HepG2 (cell line): ENCODE results near the gene TLCD1. TPM values are rescaled to one million over a fixed set of nuclear protein-coding genes. Genes with fewer than 3 reads are reported as not detected.

Experiments used
- ARID2 ChIP-seq: sonication (generic); formaldehyde crosslinking; IDR thresholded peaks from 2 replicates; pipeline ENCODE4 v1.8.1; 2022; ENCODE audit warnings: mild to moderate bottlenecking, missing genetic modification reagents, borderline replicate concordance
- CBX5 ChIP-seq: sonication (generic); formaldehyde crosslinking; IDR thresholded peaks from 2 replicates; pipeline ENCODE4 v1.4.0; 2020; ENCODE audit warnings: missing genetic modification reagents, borderline replicate concordance
- FOXA3 ChIP-seq: IDR thresholded peaks from 2 replicates; pipeline ENCODE4 v1.6.1; 2016; ENCODE audit warnings: missing genetic modification reagents, missing compliant biosample characterization
- FOXM1 ChIP-seq: sonication (generic); formaldehyde crosslinking; IDR thresholded peaks from 2 replicates; pipeline ENCODE4 v1.5.0; 2020; ENCODE audit warnings: missing genetic modification reagents
- NBN ChIP-seq: fragments of 450-650 bp; conservative IDR thresholded peaks from 2 replicates; pipeline ENCODE4 v1.6.1; 2017
- NCOA5 ChIP-seq: sonication (generic); formaldehyde crosslinking; IDR thresholded peaks from 2 replicates; pipeline ENCODE4 v1.4.0; 2020; ENCODE audit warnings: missing genetic modification reagents
- NFYB ChIP-seq: sonication (generic); formaldehyde crosslinking; IDR thresholded peaks from 2 replicates; pipeline ENCODE4 v1.4.0; 2020; ENCODE audit warnings: missing genetic modification reagents
- RAD51 ChIP-seq: fragments of 450-650 bp; IDR thresholded peaks from 2 replicates; pipeline ENCODE4 v1.6.1; 2016; ENCODE audit warnings: borderline replicate concordance
- REST ChIP-seq, 2 experiments: IDR thresholded peaks; 2 replicates each; pipeline ENCODE4 v1.6.1; 2011 to 2012; ENCODE audit warnings: low read length in 2 of 2, borderline replicate concordance in 1 of 2, low read depth in 1 of 2, mild to moderate bottlenecking in 1 of 2, moderate library complexity in 1 of 2
- SKIL ChIP-seq: sonication (generic); formaldehyde crosslinking; IDR thresholded peaks from 2 replicates; pipeline ENCODE4 v1.8.0; 2022; ENCODE audit warnings: missing genetic modification reagents, mild to moderate bottlenecking, moderate library complexity, borderline replicate concordance
- TRIM22 ChIP-seq: fragments of 450-650 bp; IDR thresholded peaks from 2 replicates; pipeline ENCODE4 v1.6.1; 2017
- XBP1 ChIP-seq: sonication (generic); formaldehyde crosslinking; IDR thresholded peaks from 2 replicates; pipeline ENCODE4 v1.5.0; 2020; ENCODE audit warnings: missing genetic modification reagents
- YY1 ChIP-seq: IDR thresholded peaks from 2 replicates; pipeline ENCODE4 v1.6.1; 2011; ENCODE audit warnings: low read length, low read depth, moderate library complexity, mild to moderate bottlenecking; ENCODE audit not compliant: insufficient read depth, insufficient replicate concordance
- ZBTB7B ChIP-seq: sonication (generic); formaldehyde crosslinking; IDR thresholded peaks from 2 replicates; pipeline ENCODE4 v1.4.0; 2020; ENCODE audit warnings: missing genetic modification reagents
- ZFP62 ChIP-seq: sonication (generic); formaldehyde crosslinking; IDR thresholded peaks from 2 replicates; pipeline ENCODE4 v1.4.0; 2020; ENCODE audit warnings: missing genetic modification reagents
- ZMYM4 ChIP-seq: sonication (generic); formaldehyde crosslinking; IDR thresholded peaks from 2 replicates; pipeline ENCODE4 v1.8.1; 2023; ENCODE audit warnings: mild to moderate bottlenecking, missing genetic modification reagents
- ZNF20 ChIP-seq: sonication (generic); formaldehyde crosslinking; IDR thresholded peaks from 2 replicates; pipeline ENCODE4 v1.4.0; 2020; ENCODE audit warnings: mild to moderate bottlenecking, moderate library complexity, missing genetic modification reagents
- ZNF282 ChIP-seq: fragments of 450-650 bp; IDR thresholded peaks from 2 replicates; pipeline ENCODE4 v1.6.1; 2018; ENCODE audit not compliant: partially characterized antibody
- ZNF33A ChIP-seq: sonication (generic); formaldehyde crosslinking; IDR thresholded peaks from 2 replicates; pipeline ENCODE4 v1.5.1; 2020; ENCODE audit warnings: missing genetic modification reagents, mild to moderate bottlenecking, moderate library complexity, borderline replicate concordance
- ZNF34 ChIP-seq: sonication (generic); formaldehyde crosslinking; IDR thresholded peaks from 2 replicates; pipeline ENCODE4 v1.4.0; 2020; ENCODE audit warnings: mild to moderate bottlenecking, missing genetic modification reagents, borderline replicate concordance
- ZNF343 ChIP-seq: sonication (generic); formaldehyde crosslinking; IDR thresholded peaks from 2 replicates; pipeline ENCODE4 v1.4.0; 2020; ENCODE audit warnings: mild to moderate bottlenecking, missing genetic modification reagents
- ZNF451 ChIP-seq: sonication (generic); formaldehyde crosslinking; IDR thresholded peaks from 2 replicates; pipeline ENCODE4 v1.5.0; 2020; ENCODE audit warnings: mild to moderate bottlenecking, missing genetic modification reagents
- ZNF724P ChIP-seq: sonication (generic); formaldehyde crosslinking; IDR thresholded peaks from 2 replicates; pipeline ENCODE4 v1.8.0; 2022; ENCODE audit warnings: missing genetic modification reagents, borderline replicate concordance
- ZNF749 ChIP-seq: sonication (generic); formaldehyde crosslinking; IDR thresholded peaks from 2 replicates; pipeline ENCODE4 v1.8.0; 2022; ENCODE audit warnings: mild to moderate bottlenecking, missing genetic modification reagents, moderate library complexity, borderline replicate concordance
- ZNF883 ChIP-seq: sonication (generic); formaldehyde crosslinking; IDR thresholded peaks from 2 replicates; pipeline ENCODE4 v1.5.1; 2020; ENCODE audit warnings: mild to moderate bottlenecking, missing genetic modification reagents; ENCODE audit errors: not compliant biosample characterization
- polyA plus RNA-seq, 8 experiments: library from polyadenylated mRNA; depleted of rRNA in 3 of 8; stranded (reverse) in 7 of 8; unstranded in 1 of 8; fragments of >200 nt; fragmentation: Illumina TruSeq in 4 of 8; extraction: Trizol in 4 of 8; gene quantifications; 2 replicates each; pipeline versions ENCODE4 v1.2.1 to v1.2.3, GENCODE V29; 2011 to 2016; ENCODE audit warnings: low read depth in 4 of 8, missing spikeins in 1 of 8, mixed read lengths in 1 of 8; ENCODE audit not compliant: insufficient read depth in 1 of 8
- total RNA-seq, 5 experiments: library from RNA; depleted of rRNA; stranded (reverse); fragments of >200 nt; fragmentation: Illumina TruSeq; extraction: Trizol; gene quantifications; 2 replicates each; pipeline ENCODE4 v1.2.3, GENCODE V29; 2016; ENCODE audit warnings: low read depth in 1 of 5

Gene TLCD1
- total and polyA plus RNA-seq, 2 of the 13 experiments (the other 11 are each of a cell fraction or from before 2014, with no cell fraction given): 14.9 to 19.6 TPM

GRCh38 chr17:28698253-28698941, 27.6 kb downstream of the TLCD1 start (continued):
- no peak; a peak in 1 of 4 replicates for TF ChIP-seq REST (IDR thresholded peaks at IDR 0.05; ENCODE audit: borderline replicate concordance in 1 of 2, low read depth in 1 of 2, low read length in 2 of 2)
- no peak for TF ChIP-seq FOXM1 (CRISPR knock-in tag)
- TF ChIP-seq ZNF724P (CRISPR knock-in tag): no peak
- peak; percentile 77 for TF ChIP-seq ZBTB7B (CRISPR knock-in tag)
- TF ChIP-seq NCOA5: no peak
- peak; percentile 43; the same call in 1 of the 2 replicates for TF ChIP-seq ZNF343
- peak; percentile 86 for TF ChIP-seq SKIL (CRISPR knock-in tag)
- no peak for TF ChIP-seq ZNF282
- peak; percentile 80 for TF ChIP-seq FOXA3 (CRISPR knock-in tag)
- TF ChIP-seq ZMYM4: peak; percentile 82; the same call in 1 of the 2 replicates
- TF ChIP-seq XBP1: no peak
- no peak; the same call in 1 of the 2 replicates for TF ChIP-seq ZNF451 (CRISPR knock-in tag)
- peak; percentile 37; the same call in 1 of the 2 replicates for TF ChIP-seq NFYB (CRISPR knock-in tag)
- TF ChIP-seq YY1: peak; percentile 61
- TF ChIP-seq ZNF883 (CRISPR knock-in tag): no peak
- TF ChIP-seq ZNF749: no peak; the same call in 1 of the 2 replicates
- TF ChIP-seq RAD51: no peak
- TF ChIP-seq NBN: no peak
- TF ChIP-seq ZNF33A (CRISPR knock-in tag): no peak
- TF ChIP-seq ZFP62 (CRISPR knock-in tag): no peak
- TF ChIP-seq ARID2 (CRISPR knock-in tag): peak; percentile 65; the same call in 1 of the 2 replicates
- TF ChIP-seq ZNF20 (CRISPR knock-in tag): no peak
- TF ChIP-seq CBX5 (CRISPR knock-in tag): peak; percentile 86; the same call in 1 of the 2 replicates
- no peak for TF ChIP-seq TRIM22
- TF ChIP-seq ZNF34 (CRISPR knock-in tag): no peak
